HL-60 (cell line): ENCODE data around the gene CALML6.

Experiments used
- GABPA ChIP-seq: IDR thresholded peaks from 2 replicates; pipeline ENCODE4 v1.6.1; 2012; ENCODE audit warnings: low read depth
- POLR2AphosphoS5 ChIP-seq: IDR thresholded peaks from 2 replicates; pipeline ENCODE4 v1.6.1; 2012; ENCODE audit warnings: low read depth
- SPI1 ChIP-seq: IDR thresholded peaks from 2 replicates; pipeline ENCODE4 v1.6.1; 2012; ENCODE audit warnings: low read depth, mild to moderate bottlenecking, borderline replicate concordance
- TF ChIP-seq, protein P1 (sequence below): IDR thresholded peaks from 2 replicates; pipeline ENCODE4 v1.6.1; 2012; ENCODE audit warnings: low read depth; ENCODE audit not compliant: insufficient replicate concordance
- TF ChIP-seq, protein P2 (sequence below): IDR thresholded peaks from one replicate; pipeline ENCODE4 v1.5.1; 2011; ENCODE audit warnings: low read length, control low read depth, inconsistent platforms; ENCODE audit not compliant: insufficient read depth

DNA sequence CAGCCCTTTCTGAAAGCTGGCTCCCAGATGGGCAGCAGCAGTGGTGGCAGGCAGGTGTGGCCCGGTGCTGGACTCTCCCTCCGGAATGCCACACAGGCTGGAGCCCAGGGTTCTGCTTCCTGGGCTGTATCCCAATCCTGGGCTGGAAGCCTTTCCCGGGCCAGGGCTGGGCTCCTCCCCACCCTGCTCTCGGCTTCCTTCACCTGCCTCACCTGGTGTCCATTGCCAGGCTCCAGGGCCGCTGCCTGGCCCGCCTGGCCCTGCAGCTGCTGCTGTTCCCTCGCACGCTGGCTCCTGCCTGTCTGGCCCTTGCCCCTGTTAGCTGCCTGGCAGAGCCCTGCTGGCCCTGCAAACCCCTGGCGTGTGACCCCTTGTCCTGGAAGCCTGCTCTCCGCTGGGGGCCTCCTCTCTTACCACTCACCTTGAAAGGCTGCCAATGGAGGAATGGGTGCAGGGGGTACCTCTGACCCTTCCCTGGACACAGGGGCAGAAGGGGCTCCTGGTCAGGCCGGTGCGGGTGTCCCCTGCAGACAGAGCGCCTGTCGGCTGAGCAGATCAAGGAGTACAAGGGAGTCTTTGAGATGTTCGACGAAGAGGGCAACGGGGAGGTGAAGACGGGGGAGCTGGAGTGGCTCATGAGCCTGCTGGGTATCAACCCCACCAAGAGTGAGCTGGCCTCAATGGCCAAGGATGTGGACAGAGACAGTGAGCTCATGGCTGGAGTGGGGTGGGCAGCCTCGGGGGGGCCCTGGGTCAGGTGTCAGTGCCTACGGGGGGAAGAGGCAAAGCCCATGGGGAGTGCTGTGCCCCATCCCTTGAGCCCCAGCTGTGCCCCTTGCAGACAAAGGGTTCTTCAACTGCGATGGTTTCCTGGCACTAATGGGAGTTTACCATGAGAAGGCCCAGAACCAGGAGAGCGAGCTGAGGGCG is 1.1 kb downstream of the CALML6 start:
- TF ChIP-seq, protein P1, sequence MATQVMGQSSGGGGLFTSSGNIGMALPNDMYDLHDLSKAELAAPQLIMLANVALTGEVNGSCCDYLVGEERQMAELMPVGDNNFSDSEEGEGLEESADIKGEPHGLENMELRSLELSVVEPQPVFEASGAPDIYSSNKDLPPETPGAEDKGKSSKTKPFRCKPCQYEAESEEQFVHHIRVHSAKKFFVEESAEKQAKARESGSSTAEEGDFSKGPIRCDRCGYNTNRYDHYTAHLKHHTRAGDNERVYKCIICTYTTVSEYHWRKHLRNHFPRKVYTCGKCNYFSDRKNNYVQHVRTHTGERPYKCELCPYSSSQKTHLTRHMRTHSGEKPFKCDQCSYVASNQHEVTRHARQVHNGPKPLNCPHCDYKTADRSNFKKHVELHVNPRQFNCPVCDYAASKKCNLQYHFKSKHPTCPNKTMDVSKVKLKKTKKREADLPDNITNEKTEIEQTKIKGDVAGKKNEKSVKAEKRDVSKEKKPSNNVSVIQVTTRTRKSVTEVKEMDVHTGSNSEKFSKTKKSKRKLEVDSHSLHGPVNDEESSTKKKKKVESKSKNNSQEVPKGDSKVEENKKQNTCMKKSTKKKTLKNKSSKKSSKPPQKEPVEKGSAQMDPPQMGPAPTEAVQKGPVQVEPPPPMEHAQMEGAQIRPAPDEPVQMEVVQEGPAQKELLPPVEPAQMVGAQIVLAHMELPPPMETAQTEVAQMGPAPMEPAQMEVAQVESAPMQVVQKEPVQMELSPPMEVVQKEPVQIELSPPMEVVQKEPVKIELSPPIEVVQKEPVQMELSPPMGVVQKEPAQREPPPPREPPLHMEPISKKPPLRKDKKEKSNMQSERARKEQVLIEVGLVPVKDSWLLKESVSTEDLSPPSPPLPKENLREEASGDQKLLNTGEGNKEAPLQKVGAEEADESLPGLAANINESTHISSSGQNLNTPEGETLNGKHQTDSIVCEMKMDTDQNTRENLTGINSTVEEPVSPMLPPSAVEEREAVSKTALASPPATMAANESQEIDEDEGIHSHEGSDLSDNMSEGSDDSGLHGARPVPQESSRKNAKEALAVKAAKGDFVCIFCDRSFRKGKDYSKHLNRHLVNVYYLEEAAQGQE, result no peak
- TF ChIP-seq, protein P2, sequence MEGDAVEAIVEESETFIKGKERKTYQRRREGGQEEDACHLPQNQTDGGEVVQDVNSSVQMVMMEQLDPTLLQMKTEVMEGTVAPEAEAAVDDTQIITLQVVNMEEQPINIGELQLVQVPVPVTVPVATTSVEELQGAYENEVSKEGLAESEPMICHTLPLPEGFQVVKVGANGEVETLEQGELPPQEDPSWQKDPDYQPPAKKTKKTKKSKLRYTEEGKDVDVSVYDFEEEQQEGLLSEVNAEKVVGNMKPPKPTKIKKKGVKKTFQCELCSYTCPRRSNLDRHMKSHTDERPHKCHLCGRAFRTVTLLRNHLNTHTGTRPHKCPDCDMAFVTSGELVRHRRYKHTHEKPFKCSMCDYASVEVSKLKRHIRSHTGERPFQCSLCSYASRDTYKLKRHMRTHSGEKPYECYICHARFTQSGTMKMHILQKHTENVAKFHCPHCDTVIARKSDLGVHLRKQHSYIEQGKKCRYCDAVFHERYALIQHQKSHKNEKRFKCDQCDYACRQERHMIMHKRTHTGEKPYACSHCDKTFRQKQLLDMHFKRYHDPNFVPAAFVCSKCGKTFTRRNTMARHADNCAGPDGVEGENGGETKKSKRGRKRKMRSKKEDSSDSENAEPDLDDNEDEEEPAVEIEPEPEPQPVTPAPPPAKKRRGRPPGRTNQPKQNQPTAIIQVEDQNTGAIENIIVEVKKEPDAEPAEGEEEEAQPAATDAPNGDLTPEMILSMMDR, result no peak
- no peak for TF ChIP-seq SPI1
- TF ChIP-seq POLR2AphosphoS5, result no peak
- TF ChIP-seq GABPA, result no peak
